Endometrial microvascular endothelial cells (primary cell): Measurements from ENCODE around the gene STK4. TPM values are rescaled to one million over a fixed set of nuclear protein-coding genes. Genes with fewer than 3 reads are reported as not detected.

Experiments used
- in situ Hi-C: cut with HindIII; loops from 2 replicates; pipeline ENCODE4 v1.10.0; 2017; ENCODE audit warnings: low sequenced_read_pairs, low pct_unique_long_range_greater_than_20kb; ENCODE audit errors: inconsistent ontology term
- total RNA-seq: library from RNA; depleted of rRNA; stranded (reverse); fragments of >200 nt; gene quantifications from one replicate; pipeline ENCODE4 v1.2.3, GENCODE V29; 2015; ENCODE audit errors: inconsistent ontology term

STK4 gene
- total RNA-seq, 1 donor from 2014 or later: 13.7 TPM

DNA sequence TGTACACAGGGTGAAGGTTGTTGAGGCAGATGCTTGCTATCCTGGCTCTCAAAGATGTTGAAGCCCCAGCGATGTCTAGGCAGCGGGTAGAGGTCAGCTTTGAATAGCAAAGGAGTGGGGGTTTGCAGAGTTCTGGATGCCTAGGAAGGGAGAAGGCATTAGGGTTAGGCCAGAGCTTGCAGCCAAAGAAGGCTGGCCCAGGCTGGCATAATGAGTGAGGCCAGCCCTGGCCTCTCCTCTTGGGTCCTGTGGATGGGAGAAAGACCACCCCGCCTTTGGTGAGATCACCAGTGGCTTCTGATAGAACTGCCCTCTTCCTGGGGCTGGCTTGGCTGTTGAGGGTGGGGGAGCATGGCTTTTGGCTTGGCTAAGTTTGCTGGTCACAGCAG is 149.1 kb downstream of the STK4 start:
- in situ Hi-C loops: no loop called here

- in situ Hi-C loops: no loop called here
These were observed 149.5 kb downstream of the STK4 start for GRCh38 chr20:45115829-45116228.

GRCh38 chr20:45117581-45117980 is 151.3 kb downstream of the STK4 start:
- in situ Hi-C loops: no loop called here

GRCh38 chr20:45118028-45118427 is 151.7 kb downstream of the STK4 start:
- in situ Hi-C loops: no loop called here

- in situ Hi-C loops: no loop called here
These were observed 153.4 kb downstream of the STK4 start for GRCh38 chr20:45119556-45120266.

DNA sequence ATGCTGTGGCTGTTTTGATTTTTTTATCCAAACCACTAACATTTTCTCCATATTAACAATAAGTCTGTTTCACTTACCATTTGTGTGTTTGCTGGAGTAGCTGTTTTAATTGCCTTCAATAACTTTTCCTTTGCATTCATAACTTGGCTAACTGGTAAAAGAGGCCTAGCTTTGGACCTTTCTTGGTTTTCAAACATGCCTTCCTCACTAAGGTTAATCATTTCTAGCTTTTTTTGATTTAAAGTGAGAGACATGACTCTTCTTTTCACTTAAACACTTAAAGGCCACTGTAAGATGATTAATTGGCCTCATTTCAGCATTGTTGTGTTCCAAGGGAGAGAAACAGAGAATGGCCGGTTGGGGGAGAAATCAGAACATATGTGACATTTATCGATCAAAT is 155.1 kb downstream of the STK4 start:
- in situ Hi-C loops: no loop called here

DNA sequence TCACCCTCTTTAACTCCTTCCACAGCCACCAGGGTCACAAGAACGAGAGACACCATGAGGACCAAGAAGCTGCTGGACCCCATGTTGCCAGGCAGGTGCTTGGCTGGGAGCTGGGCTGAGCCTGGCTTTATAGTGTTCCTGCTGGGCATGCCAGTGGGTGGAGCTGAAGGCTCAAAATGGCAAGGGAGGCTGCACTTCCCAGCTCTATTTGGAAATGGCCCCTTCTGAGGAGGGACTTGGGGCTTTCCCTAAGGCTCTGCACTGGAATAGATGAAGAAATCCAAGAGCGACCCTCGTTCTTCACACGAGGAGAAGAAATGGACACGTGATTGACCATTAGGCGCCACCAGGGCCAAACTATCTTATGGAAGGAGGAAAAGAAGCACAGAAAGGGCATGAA is 158.1 kb downstream of the STK4 start, which contains the start of gene WFDC12:
Gene WFDC12, minus strand, starts transcription at position 101 of the 400 bp plus-strand sequence. Its CDS starts 18 bp downstream, at position 83.
- in situ Hi-C loops: no loop called here

DNA sequence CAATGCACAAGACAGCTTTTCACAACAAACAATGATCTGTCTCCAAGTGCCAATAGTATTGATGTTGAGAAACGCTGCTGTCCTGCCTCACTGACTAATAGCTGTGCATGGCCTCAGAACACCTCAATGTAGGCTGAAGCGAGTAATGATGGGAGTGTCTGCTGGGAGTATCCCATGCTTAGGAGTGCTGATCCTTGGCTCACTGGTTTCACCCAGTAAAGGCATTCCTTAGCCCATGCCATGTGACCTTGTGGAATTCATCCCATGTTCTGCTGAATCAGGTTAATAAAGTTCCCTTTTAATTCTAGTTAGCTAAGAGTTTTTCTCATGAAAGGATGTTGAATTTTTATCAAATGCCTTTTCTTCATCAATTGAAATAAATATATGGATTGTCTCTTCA is 161.8 kb downstream of the STK4 start:
- in situ Hi-C loops: no loop called here

Other genes starting within 250 kb of the STK4 start
- not detected for gene KCNK15, start 220.6 kb upstream of the STK4 start, total RNA-seq
- not detected for gene RIMS4, start 156.0 kb upstream of the STK4 start, total RNA-seq
- 187 TPM for gene YWHAB, start 80.8 kb upstream of the STK4 start, total RNA-seq
- 0.93 TPM for gene PABPC1L, start 56.5 kb upstream of the STK4 start, total RNA-seq
- gene TOMM34, start 6.1 kb upstream of the STK4 start, total RNA-seq: 64.1 TPM
- not detected for gene KCNS1, start 134.6 kb downstream of the STK4 start, total RNA-seq
- not detected for gene WFDC5, start 148.7 kb downstream of the STK4 start, total RNA-seq
- not detected for gene WFDC12, start 158.0 kb downstream of the STK4 start, total RNA-seq
- gene PI3, start 208.4 kb downstream of the STK4 start, total RNA-seq: not detected
- gene SEMG1, start 240.5 kb downstream of the STK4 start, total RNA-seq: not detected